Erythroblast (primary cell): ENCODE measurements around the gene SLC44A3.

Experiments used
- GATA1 ChIP-seq: IDR thresholded peaks from 2 replicates; pipeline ENCODE4 v1.6.1; 2011; ENCODE audit warnings: low read depth, mild to moderate bottlenecking, control low read depth, low read length, moderate library complexity
- POLR2A ChIP-seq: IDR thresholded peaks from 2 replicates; pipeline ENCODE4 v1.6.1; 2011; ENCODE audit warnings: mild to moderate bottlenecking, low read length

- TF ChIP-seq POLR2A: no peak
- no peak for TF ChIP-seq GATA1
These were observed 83.3 kb downstream of the SLC44A3 start for GRCh38 chr1:94903280-94904009.
